Ovary (tissue), 9 donors: ENCODE data around the gene FAM53B. TPM values are rescaled to one million over a fixed set of nuclear protein-coding genes. Genes with fewer than 3 reads are reported as not detected.

ENCODE experiments used
- DNase-seq, 5 donors: peaks; one replicate each; pipeline ENCODE4 v3.0.0-alpha.2; 2019 to 2020
- H3K27ac ChIP-seq, 2 donors: fragments of 200-600 bp; one replicate each; pipeline versions ENCODE4 v1.5.1 to v1.8.0; 2019 to 2022
- H3K27me3 ChIP-seq: fragments of 200-600 bp; one replicate; pipeline ENCODE4 v1.8.0; 2022
- H3K36me3 ChIP-seq: fragments of 200-600 bp; sonication (generic); one replicate; pipeline ENCODE4 v1.5.1; 2019
- H3K4me1 ChIP-seq: one replicate; pipeline ENCODE4 v1.8.1; 2013; ENCODE audit warnings: mild to moderate bottlenecking, moderate library complexity; ENCODE audit not compliant: insufficient read depth
- H3K4me3 ChIP-seq: fragments of 200-600 bp; sonication (generic); one replicate; pipeline ENCODE4 v1.5.1; 2017
- H3K9me3 ChIP-seq, 2 donors: fragments of 200-600 bp in 1 of 2; sonication (generic) in 1 of 2; one replicate each; pipeline versions ENCODE4 v1.5.1 to v1.8.1; 2013 to 2019; ENCODE audit warnings: mild to moderate bottlenecking in 1 of 2, moderate library complexity in 1 of 2
- EP300 ChIP-seq: sonication (generic); formaldehyde crosslinking; IDR thresholded peaks from one replicate; pipeline ENCODE4 v1.6.1; 2017; ENCODE audit warnings: antibody characterized with exemption
- POLR2A ChIP-seq: fragments of 450-650 bp; IDR thresholded peaks from one replicate; pipeline ENCODE4 v1.6.1; 2017; ENCODE audit warnings: antibody characterized with exemption, mild to moderate bottlenecking, moderate library complexity
- WGBS, 3 donors: extraction: QIAGEN DNeasy Blood & Tissue Kit in 1 of 3; methylation state at CpG; one replicate each; pipeline versions ENCODE4 v1.1.5 to v1.1.7; 2013 to 2017; 5-methylcytosine and 5-hydroxymethylcytosine counted together
- intact Hi-C, 4 donors: fragments of 100-400 bp; cut with DNase I; formaldehyde crosslinking; loops; one replicate each; pipeline versions ENCODE4 v1.11.0 to v1.15.1; 2022 to 2023
- polyA plus RNA-seq, 2 donors: library from polyadenylated mRNA; stranded (reverse); fragments of 200-250 nt in 1 of 2; fragments of 350-450 nt in 1 of 2; fragmentation: Illumina TruSeq in 1 of 2; extraction: RNeasy Lipid Tissue Mini Kit (QIAGEN cat#74804) in 1 of 2; gene quantifications; one replicate each; pipeline ENCODE4 v1.2.3, GENCODE V29; 2013 to 2014
- total RNA-seq, 7 donors: library from RNA; depleted of rRNA in 2 of 7; stranded (reverse); fragments of >200 nt in 2 of 7; fragmentation: NEBNext Ultra II Directional in 3 of 7; extraction: Animal tissue kit (Norgen Biotek cat#: 25700) in 3 of 7; gene quantifications; one replicate each; pipeline versions ENCODE4 v1.1.0 to v1.2.4, GENCODE V29; 2016 to 2023
- TF ChIP-seq, protein P1 (sequence below), 3 donors: fragments of 450-650 bp in 2 of 3; fragments of 200-600 bp in 1 of 3; IDR thresholded peaks; one replicate each; pipeline versions ENCODE4 v1.5.1 to v1.8.0; 2016 to 2022; ENCODE audit warnings: antibody characterized with exemption in 3 of 3, mild to moderate bottlenecking in 1 of 3
- donor health status: DM: no; HTN: no; CAD: no; lungs with moderate emphysema.
- donor health status: DM: no; HTN: no; CAD: no.
- donor health status: Bipolar disorder and iron deficiency.
- donor health status: DM: yes; HTN: yes; CAD: no.
- donor health status: DM: no; HTN: no; CAD: no.
- donor health status: DM: yes; HTN: yes; CAD: no.

Gene FAM53B
- total and polyA plus RNA-seq, 9 donors = 9.7 to 77.6 (median 45.5) TPM

- no peak overlapping the region for H3K27ac ChIP-seq
- no peaks in the 10 kb centered on the region for H3K27me3 ChIP-seq
- H3K4me1 ChIP-seq = no peaks in the 10 kb centered on the region
- H3K4me3 ChIP-seq = no peak overlapping the region
- no peak for TF ChIP-seq POLR2A
- no peak for TF ChIP-seq EP300
- TF ChIP-seq, protein P1, sequence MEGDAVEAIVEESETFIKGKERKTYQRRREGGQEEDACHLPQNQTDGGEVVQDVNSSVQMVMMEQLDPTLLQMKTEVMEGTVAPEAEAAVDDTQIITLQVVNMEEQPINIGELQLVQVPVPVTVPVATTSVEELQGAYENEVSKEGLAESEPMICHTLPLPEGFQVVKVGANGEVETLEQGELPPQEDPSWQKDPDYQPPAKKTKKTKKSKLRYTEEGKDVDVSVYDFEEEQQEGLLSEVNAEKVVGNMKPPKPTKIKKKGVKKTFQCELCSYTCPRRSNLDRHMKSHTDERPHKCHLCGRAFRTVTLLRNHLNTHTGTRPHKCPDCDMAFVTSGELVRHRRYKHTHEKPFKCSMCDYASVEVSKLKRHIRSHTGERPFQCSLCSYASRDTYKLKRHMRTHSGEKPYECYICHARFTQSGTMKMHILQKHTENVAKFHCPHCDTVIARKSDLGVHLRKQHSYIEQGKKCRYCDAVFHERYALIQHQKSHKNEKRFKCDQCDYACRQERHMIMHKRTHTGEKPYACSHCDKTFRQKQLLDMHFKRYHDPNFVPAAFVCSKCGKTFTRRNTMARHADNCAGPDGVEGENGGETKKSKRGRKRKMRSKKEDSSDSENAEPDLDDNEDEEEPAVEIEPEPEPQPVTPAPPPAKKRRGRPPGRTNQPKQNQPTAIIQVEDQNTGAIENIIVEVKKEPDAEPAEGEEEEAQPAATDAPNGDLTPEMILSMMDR (IDR thresholded peaks at IDR 0.05) = no peak
- H3K9me3 ChIP-seq = no peaks in the 10 kb centered on the region
- intact Hi-C loops = loop anchor here in 1 of 4 donors (10.0 kb wide), 1 partner anchor 56 kb away; no protein-coding TSS in a partner anchor
- 98 to 100% (median 99%) methylated on average over 2 of the region's 2 CpGs for WGBS, 3 donors
- H3K36me3 ChIP-seq = no peaks in the 10 kb centered on the region
- DNase-seq = no peak
Measured at GRCh38 chr10:124768791-124769190, 24.6 kb upstream of the FAM53B start.

DNA sequence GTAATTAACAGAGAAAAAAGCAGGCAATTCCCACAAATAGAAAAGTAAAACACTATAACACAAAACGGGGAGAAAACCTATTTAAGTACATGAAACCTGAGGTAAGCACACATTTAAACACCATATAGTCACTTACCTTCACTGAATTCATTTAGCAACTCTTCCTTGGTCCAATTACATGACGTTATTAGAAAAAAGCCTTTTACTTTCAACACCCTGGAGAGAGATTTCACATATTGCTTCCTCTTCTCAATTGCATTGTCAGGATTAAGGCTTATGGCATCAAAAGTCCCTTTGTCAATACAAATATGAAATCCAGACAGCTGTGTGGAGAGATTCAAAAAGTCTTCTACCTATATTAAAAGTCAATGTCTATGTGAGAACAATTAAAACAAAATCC, 21.1 kb upstream of the FAM53B start:
- TF ChIP-seq POLR2A (no peak), EP300 (no peak)
- TF ChIP-seq, protein P1 (IDR thresholded peaks at IDR 0.05) = no peak
- Histone ChIP-seq H3K27me3 (no peaks in the 10 kb centered on the region), H3K9me3 (no peaks in the 10 kb centered on the region), H3K27ac (no peak overlapping the region), H3K36me3 (no peaks in the 10 kb centered on the region), H3K4me3 (no peak overlapping the region), H3K4me1 (no peaks in the 10 kb centered on the region)
- DNase-seq = no peak
- WGBS, 3 donors = 83 to 86% (median 85%) methylated on average over 2 of the region's 2 CpGs
- intact Hi-C loops = loop anchor here in 1 of 4 donors (10.0 kb wide), 1 partner anchor 60 kb away; no protein-coding TSS in a partner anchor

GRCh38 chr10:124763267-124763666, 19.1 kb upstream of the FAM53B start:
- DNase-seq = no peak
- Histone ChIP-seq H3K4me1 (no peaks in the 10 kb centered on the region), H3K27ac (no peak overlapping the region), H3K4me3 (no peak overlapping the region), H3K27me3 (no peaks in the 10 kb centered on the region), H3K9me3 (no peaks in the 10 kb centered on the region), H3K36me3 (no peaks in the 10 kb centered on the region)
- no peak for TF ChIP-seq EP300
- TF ChIP-seq, protein P1 (IDR thresholded peaks at IDR 0.05) = no peak
- no peak for TF ChIP-seq POLR2A
- intact Hi-C loops = loop anchor here in 1 of 4 donors (10.0 kb wide), 1 partner anchor 62 kb away; no protein-coding TSS in a partner anchor
- WGBS, 3 donors = 90 to 96% (median 95%) methylated on average over 1 of the region's 1 CpG

GRCh38 chr10:124762281-124762680, 18.1 kb upstream of the FAM53B start:
- Histone ChIP-seq H3K27ac (no peak overlapping the region), H3K4me3 (no peak overlapping the region), H3K9me3 (no peaks in the 10 kb centered on the region), H3K27me3 (no peaks in the 10 kb centered on the region), H3K4me1 (no peaks in the 10 kb centered on the region), H3K36me3 (no peaks in the 10 kb centered on the region)
- TF ChIP-seq, protein P1 (IDR thresholded peaks at IDR 0.05) = no peak
- TF ChIP-seq EP300 (no peak), POLR2A (no peak)
- DNase-seq = no peak
- intact Hi-C loops = loop anchor here in 1 of 4 donors (10.0 kb wide), 1 partner anchor 63 kb away; no protein-coding TSS in a partner anchor
- 74 to 84% (median 80%) methylated on average over 5 of the region's 5 CpGs for WGBS, 3 donors
